ENCODE results near the gene PIP4K2A. TPM values are rescaled to one million over a fixed set of nuclear protein-coding genes. Genes with fewer than 3 reads are reported as not detected.

The PIP4K2A gene
- total and polyA plus RNA-seq, 2 of the 13 experiments (the other 11 are each of a cell fraction or from before 2014, with no cell fraction given), result 9.1 to 22.6 TPM

DNA sequence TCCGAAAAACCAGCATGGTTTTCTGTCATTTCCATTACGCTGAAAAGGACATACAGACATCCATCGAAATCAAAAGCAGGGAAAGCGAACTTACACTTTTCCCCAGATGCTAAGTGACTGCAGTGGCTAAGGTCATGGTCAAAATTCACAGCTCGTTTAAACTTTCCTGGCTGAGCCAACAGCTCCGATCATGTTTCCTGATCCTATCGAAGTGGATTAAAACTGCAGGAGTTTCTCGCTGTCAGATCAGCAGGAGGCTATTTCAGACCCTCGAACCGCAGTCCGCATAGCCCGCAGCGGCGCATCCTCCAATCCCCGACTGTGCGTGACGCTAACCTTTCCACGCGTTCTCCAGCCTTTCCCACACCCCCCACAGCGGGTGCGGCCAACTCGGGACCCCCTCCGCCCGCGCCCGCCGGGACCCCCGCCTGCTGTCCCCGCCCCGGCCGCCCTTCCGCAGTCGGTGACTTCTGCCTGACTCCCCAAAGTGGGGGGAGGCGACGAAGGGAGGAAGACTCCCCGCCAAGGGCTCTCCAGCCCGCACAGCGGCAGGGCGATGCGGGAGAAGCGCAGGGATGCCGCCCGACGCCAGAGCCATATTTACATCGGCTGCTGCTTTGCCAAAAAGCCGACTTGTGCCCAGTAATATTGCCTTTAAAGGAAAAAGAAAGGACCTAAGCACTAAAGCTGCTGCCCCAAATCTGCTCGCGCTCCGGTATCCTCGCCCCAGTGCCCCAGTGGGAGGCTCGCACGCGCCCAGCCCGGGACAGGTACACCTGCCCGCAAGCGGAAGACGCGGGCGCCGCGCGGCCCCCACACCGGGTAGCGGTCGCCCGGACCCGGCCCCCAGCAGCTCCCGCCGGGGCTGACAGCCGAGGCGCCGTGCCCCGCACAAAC, 1.2 kb downstream of the PIP4K2A start (continued):
- TF ChIP-seq, protein P1, sequence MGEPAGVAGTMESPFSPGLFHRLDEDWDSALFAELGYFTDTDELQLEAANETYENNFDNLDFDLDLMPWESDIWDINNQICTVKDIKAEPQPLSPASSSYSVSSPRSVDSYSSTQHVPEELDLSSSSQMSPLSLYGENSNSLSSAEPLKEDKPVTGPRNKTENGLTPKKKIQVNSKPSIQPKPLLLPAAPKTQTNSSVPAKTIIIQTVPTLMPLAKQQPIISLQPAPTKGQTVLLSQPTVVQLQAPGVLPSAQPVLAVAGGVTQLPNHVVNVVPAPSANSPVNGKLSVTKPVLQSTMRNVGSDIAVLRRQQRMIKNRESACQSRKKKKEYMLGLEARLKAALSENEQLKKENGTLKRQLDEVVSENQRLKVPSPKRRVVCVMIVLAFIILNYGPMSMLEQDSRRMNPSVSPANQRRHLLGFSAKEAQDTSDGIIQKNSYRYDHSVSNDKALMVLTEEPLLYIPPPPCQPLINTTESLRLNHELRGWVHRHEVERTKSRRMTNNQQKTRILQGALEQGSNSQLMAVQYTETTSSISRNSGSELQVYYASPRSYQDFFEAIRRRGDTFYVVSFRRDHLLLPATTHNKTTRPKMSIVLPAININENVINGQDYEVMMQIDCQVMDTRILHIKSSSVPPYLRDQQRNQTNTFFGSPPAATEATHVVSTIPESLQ (CRISPR knock-in tag; conservative IDR thresholded peaks at IDR 0.05), result no peak
- TF ChIP-seq ZNF343 (CRISPR knock-in tag; IDR thresholded peaks at IDR 0.05) (no peak), AGO2 (optimal IDR thresholded peaks at IDR 0.05; ENCODE audit: low read depth, low read length) (no peak), BRD4 (CRISPR knock-in tag; IDR thresholded peaks at IDR 0.05) (no peak), AGO1 (IDR thresholded peaks at IDR 0.05; ENCODE audit: low read depth, low read length, poor library complexity, severe bottlenecking) (no peak), ZNF510 (CRISPR knock-in tag; IDR thresholded peaks at IDR 0.05; ENCODE audit: low read depth) (no peak), HDAC2 (CRISPR knock-in tag; IDR thresholded peaks at IDR 0.05) (0 out of 2 replicates have a peak, but pooled peaks have one; percentile 23)
- TF ChIP-seq, protein P2, sequence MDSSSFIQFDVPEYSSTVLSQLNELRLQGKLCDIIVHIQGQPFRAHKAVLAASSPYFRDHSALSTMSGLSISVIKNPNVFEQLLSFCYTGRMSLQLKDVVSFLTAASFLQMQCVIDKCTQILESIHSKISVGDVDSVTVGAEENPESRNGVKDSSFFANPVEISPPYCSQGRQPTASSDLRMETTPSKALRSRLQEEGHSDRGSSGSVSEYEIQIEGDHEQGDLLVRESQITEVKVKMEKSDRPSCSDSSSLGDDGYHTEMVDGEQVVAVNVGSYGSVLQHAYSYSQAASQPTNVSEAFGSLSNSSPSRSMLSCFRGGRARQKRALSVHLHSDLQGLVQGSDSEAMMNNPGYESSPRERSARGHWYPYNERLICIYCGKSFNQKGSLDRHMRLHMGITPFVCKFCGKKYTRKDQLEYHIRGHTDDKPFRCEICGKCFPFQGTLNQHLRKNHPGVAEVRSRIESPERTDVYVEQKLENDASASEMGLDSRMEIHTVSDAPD (CRISPR knock-in tag; IDR thresholded peaks at IDR 0.05), result no peak
- TF ChIP-seq, protein P3, sequence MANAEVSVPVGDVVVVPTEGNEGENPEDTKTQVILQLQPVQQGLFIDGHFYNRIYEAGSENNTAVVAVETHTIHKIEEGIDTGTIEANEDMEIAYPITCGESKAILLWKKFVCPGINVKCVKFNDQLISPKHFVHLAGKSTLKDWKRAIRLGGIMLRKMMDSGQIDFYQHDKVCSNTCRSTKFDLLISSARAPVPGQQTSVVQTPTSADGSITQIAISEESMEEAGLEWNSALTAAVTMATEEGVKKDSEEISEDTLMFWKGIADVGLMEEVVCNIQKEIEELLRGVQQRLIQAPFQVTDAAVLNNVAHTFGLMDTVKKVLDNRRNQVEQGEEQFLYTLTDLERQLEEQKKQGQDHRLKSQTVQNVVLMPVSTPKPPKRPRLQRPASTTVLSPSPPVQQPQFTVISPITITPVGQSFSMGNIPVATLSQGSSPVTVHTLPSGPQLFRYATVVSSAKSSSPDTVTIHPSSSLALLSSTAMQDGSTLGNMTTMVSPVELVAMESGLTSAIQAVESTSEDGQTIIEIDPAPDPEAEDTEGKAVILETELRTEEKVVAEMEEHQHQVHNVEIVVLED (CRISPR knock-in tag; IDR thresholded peaks at IDR 0.05; ENCODE audit: borderline replicate concordance), result peak; percentile 9; the same call in 1 of the 2 replicates
- TF ChIP-seq, protein P4, sequence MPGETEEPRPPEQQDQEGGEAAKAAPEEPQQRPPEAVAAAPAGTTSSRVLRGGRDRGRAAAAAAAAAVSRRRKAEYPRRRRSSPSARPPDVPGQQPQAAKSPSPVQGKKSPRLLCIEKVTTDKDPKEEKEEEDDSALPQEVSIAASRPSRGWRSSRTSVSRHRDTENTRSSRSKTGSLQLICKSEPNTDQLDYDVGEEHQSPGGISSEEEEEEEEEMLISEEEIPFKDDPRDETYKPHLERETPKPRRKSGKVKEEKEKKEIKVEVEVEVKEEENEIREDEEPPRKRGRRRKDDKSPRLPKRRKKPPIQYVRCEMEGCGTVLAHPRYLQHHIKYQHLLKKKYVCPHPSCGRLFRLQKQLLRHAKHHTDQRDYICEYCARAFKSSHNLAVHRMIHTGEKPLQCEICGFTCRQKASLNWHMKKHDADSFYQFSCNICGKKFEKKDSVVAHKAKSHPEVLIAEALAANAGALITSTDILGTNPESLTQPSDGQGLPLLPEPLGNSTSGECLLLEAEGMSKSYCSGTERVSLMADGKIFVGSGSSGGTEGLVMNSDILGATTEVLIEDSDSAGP (CRISPR knock-in tag; IDR thresholded peaks at IDR 0.05; ENCODE audit: borderline replicate concordance), result peak; percentile 27; the same call in 1 of the 2 replicates
- TF ChIP-seq, protein P5, sequence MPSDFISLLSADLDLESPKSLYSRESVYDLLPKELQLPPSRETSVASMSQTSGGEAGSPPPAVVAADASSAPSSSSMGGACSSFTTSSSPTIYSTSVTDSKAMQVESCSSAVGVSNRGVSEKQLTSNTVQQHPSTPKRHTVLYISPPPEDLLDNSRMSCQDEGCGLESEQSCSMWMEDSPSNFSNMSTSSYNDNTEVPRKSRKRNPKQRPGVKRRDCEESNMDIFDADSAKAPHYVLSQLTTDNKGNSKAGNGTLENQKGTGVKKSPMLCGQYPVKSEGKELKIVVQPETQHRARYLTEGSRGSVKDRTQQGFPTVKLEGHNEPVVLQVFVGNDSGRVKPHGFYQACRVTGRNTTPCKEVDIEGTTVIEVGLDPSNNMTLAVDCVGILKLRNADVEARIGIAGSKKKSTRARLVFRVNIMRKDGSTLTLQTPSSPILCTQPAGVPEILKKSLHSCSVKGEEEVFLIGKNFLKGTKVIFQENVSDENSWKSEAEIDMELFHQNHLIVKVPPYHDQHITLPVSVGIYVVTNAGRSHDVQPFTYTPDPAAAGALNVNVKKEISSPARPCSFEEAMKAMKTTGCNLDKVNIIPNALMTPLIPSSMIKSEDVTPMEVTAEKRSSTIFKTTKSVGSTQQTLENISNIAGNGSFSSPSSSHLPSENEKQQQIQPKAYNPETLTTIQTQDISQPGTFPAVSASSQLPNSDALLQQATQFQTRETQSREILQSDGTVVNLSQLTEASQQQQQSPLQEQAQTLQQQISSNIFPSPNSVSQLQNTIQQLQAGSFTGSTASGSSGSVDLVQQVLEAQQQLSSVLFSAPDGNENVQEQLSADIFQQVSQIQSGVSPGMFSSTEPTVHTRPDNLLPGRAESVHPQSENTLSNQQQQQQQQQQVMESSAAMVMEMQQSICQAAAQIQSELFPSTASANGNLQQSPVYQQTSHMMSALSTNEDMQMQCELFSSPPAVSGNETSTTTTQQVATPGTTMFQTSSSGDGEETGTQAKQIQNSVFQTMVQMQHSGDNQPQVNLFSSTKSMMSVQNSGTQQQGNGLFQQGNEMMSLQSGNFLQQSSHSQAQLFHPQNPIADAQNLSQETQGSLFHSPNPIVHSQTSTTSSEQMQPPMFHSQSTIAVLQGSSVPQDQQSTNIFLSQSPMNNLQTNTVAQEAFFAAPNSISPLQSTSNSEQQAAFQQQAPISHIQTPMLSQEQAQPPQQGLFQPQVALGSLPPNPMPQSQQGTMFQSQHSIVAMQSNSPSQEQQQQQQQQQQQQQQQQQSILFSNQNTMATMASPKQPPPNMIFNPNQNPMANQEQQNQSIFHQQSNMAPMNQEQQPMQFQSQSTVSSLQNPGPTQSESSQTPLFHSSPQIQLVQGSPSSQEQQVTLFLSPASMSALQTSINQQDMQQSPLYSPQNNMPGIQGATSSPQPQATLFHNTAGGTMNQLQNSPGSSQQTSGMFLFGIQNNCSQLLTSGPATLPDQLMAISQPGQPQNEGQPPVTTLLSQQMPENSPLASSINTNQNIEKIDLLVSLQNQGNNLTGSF (CRISPR knock-in tag; IDR thresholded peaks at IDR 0.05), result 0 out of 2 replicates have a peak, but pooled peaks have one; percentile 27
